ENCODE data around the gene TUSC2. TPM values are rescaled to one million over a fixed set of nuclear protein-coding genes. Genes with fewer than 3 reads are reported as not detected.

TUSC2 gene
- total and polyA plus RNA-seq, 10 of the 15 experiments (the other 5 are each of a cell fraction or from before 2014, with no cell fraction given): 4.0 to 73.8 (median 34.3) TPM

DNA sequence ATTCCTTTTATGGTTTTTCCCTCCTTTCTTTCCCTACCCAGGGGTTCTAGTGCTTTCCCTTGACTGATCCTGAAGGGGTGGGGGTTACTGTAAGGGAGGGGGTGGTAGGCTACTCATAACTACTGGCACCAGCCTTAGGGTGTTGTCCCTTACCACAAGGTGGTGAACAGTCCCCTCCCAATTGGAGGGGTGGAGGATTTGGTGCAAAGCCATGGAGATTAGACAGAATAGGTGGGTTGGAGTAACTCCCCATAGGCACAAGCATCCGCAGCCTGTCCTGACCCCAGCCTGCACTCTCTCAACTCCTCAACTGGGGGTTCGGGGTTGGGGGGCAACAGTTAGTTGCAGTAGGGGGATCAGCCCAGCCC is 2.9 kb downstream of the TUSC2 start:
- RAD21 ChIA-PET (ENCODE audit: unreplicated experiment): interaction anchor here (1.5 to 2.3 kb wide), 3 partner anchors 12 to 47 kb away, joined by 3 to 6 read pairs (median 5); partner anchors contain the start of genes IFRD2 and LSMEM2
- POLR2A ChIA-PET: interaction anchor here (1.0 kb wide), 1 partner anchor 12 kb away, joined by 3 read pairs; no protein-coding TSS in a partner anchor
- Histone ChIP-seq H3K4me3 (no peak overlapping the region), H3K27ac (ENCODE audit: control insufficient read depth, insufficient read depth) (no peak overlapping the region), H3K27me3 (replicated peaks in 1 of 2; ENCODE audit: control insufficient read depth in 2 of 2, insufficient read depth in 2 of 2, low read length in 1 of 2) (no peaks in the 10 kb centered on the region), H3K4me1 (ENCODE audit: control insufficient read depth, insufficient read depth, low read length) (peaks cover 15% of the 10 kb centered on the region), H4K20me1 (ENCODE audit: control insufficient read depth, insufficient read depth) (no peaks in the 10 kb centered on the region), H2AFZ (ENCODE audit: control insufficient read depth, low read depth, low read length) (no peak overlapping the region), H3K9me3 (replicated peaks; ENCODE audit: control insufficient read depth, insufficient read depth, low read length) (no peaks in the 10 kb centered on the region), H3K4me2 (ENCODE audit: control insufficient read depth, insufficient read depth) (no peak overlapping the region), H3K36me3 (ENCODE audit: control insufficient read depth in 2 of 2, insufficient read depth in 2 of 2, low read length in 1 of 2) (peaks cover 7% of the 10 kb centered on the region in 2 experiments), H3K9ac (ENCODE audit: control insufficient read depth, insufficient read depth, low read length) (no peak overlapping the region), H3K79me2 (ENCODE audit: control insufficient read depth, insufficient read depth, low read length) (peaks cover 19% of the 10 kb centered on the region)
- no peak for DNase-seq (ENCODE audit: low read depth, low spot score)
- SMC1A ChIA-PET (ENCODE audit: uncharacterized antibody, unreplicated experiment): no interaction called here
- intact Hi-C loops (cut with micrococcal nuclease; ENCODE audit: unreplicated experiment): no loop called here
- TF ChIP-seq BMI1 (IDR thresholded peaks at IDR 0.05; ENCODE audit: borderline replicate concordance): no peak
- TF ChIP-seq BRCA1 (IDR thresholded peaks at IDR 0.05; ENCODE audit: low read depth, low read length): no peak
- TF ChIP-seq, protein P1, sequence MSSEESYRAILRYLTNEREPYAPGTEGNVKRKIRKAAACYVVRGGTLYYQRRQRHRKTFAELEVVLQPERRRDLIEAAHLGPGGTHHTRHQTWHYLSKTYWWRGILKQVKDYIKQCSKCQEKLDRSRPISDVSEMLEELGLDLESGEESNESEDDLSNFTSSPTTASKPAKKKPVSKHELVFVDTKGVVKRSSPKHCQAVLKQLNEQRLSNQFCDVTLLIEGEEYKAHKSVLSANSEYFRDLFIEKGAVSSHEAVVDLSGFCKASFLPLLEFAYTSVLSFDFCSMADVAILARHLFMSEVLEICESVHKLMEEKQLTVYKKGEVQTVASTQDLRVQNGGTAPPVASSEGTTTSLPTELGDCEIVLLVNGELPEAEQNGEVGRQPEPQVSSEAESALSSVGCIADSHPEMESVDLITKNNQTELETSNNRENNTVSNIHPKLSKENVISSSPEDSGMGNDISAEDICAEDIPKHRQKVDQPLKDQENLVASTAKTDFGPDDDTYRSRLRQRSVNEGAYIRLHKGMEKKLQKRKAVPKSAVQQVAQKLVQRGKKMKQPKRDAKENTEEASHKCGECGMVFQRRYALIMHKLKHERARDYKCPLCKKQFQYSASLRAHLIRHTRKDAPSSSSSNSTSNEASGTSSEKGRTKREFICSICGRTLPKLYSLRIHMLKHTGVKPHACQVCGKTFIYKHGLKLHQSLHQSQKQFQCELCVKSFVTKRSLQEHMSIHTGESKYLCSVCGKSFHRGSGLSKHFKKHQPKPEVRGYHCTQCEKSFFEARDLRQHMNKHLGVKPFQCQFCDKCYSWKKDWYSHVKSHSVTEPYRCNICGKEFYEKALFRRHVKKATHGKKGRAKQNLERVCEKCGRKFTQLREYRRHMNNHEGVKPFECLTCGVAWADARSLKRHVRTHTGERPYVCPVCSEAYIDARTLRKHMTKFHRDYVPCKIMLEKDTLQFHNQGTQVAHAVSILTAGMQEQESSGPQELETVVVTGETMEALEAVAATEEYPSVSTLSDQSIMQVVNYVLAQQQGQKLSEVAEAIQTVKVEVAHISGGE (CRISPR knock-in tag; IDR thresholded peaks at IDR 0.05): no peak
- TF ChIP-seq, protein P2, sequence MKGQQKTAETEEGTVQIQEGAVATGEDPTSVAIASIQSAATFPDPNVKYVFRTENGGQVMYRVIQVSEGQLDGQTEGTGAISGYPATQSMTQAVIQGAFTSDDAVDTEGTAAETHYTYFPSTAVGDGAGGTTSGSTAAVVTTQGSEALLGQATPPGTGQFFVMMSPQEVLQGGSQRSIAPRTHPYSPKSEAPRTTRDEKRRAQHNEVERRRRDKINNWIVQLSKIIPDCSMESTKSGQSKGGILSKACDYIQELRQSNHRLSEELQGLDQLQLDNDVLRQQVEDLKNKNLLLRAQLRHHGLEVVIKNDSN (IDR thresholded peaks at IDR 0.05; ENCODE audit: borderline replicate concordance, extremely low read length, insufficient read depth, low read depth, low read length): no peak
- TF ChIP-seq, protein P3, sequence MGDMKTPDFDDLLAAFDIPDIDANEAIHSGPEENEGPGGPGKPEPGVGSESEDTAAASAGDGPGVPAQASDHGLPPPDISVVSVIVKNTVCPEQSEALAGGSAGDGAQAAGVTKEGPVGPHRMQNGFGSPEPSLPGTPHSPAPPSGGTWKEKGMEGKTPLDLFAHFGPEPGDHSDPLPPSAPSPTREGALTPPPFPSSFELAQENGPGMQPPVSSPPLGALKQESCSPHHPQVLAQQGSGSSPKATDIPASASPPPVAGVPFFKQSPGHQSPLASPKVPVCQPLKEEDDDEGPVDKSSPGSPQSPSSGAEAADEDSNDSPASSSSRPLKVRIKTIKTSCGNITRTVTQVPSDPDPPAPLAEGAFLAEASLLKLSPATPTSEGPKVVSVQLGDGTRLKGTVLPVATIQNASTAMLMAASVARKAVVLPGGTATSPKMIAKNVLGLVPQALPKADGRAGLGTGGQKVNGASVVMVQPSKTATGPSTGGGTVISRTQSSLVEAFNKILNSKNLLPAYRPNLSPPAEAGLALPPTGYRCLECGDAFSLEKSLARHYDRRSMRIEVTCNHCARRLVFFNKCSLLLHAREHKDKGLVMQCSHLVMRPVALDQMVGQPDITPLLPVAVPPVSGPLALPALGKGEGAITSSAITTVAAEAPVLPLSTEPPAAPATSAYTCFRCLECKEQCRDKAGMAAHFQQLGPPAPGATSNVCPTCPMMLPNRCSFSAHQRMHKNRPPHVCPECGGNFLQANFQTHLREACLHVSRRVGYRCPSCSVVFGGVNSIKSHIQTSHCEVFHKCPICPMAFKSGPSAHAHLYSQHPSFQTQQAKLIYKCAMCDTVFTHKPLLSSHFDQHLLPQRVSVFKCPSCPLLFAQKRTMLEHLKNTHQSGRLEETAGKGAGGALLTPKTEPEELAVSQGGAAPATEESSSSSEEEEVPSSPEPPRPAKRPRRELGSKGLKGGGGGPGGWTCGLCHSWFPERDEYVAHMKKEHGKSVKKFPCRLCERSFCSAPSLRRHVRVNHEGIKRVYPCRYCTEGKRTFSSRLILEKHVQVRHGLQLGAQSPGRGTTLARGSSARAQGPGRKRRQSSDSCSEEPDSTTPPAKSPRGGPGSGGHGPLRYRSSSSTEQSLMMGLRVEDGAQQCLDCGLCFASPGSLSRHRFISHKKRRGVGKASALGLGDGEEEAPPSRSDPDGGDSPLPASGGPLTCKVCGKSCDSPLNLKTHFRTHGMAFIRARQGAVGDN (IDR thresholded peaks at IDR 0.05): no peak
- TF ChIP-seq SMARCA5 (IDR thresholded peaks at IDR 0.05): no peak
- TF ChIP-seq HDGF (IDR thresholded peaks at IDR 0.05): no peak
- no peak for TF ChIP-seq ZNF207 (IDR thresholded peaks at IDR 0.05; ENCODE audit: borderline replicate concordance)
- no peak for TF ChIP-seq RCOR1 (conservative IDR thresholded peaks at IDR 0.05; ENCODE audit: low read depth, low read length)
- no peak for TF ChIP-seq HDAC6 (IDR thresholded peaks at IDR 0.05; ENCODE audit: unreplicated experiment)
- ATAC-seq: no peak
- in situ Hi-C loops (cut with MboI): no loop called here
- no peak for FAIRE-seq
- CTCF ChIA-PET: interaction anchor here (0.5 to 5.1 kb wide), 10 partner anchors 9 to 131 kb away, joined by 3 to 72 read pairs (median 7); partner anchors contain the start of genes HYAL1, HYAL3, IFRD2 and LSMEM2
- 49% methylated on average over 2 of the region's 2 CpGs for WGBS (ENCODE audit: insufficient coverage, insufficient replicate concordance, low lambda C conversion rate, missing lambda C conversion rate)
- no TSS peak for BruUV-seq (replicated peaks)
